MM.1S (cell line): ENCODE measurements around the gene ABCC9.

ENCODE experiments used
- EZH2 ChIP-seq: fragments of 300-600 bp; sonication (generic); optimal IDR thresholded peaks from 2 replicates; pipeline ENCODE3; 2017; ENCODE audit warnings: low read depth, mild to moderate bottlenecking, antibody characterized with exemption, low read length, mixed read lengths
- EZH2phosphoT487 ChIP-seq: fragments of 300-600 bp; sonication (generic); IDR thresholded peaks from 2 replicates; pipeline ENCODE4 v1.6.1; 2018; ENCODE audit warnings: antibody characterized with exemption, low read length
- TF ChIP-seq, protein P1 (sequence below): fragments of 300-600 bp; sonication (generic); IDR thresholded peaks from 2 replicates; pipeline ENCODE4 v1.5.1; 2016; ENCODE audit warnings: antibody characterized with exemption, low read length, mixed read lengths

- TF ChIP-seq, protein P1, sequence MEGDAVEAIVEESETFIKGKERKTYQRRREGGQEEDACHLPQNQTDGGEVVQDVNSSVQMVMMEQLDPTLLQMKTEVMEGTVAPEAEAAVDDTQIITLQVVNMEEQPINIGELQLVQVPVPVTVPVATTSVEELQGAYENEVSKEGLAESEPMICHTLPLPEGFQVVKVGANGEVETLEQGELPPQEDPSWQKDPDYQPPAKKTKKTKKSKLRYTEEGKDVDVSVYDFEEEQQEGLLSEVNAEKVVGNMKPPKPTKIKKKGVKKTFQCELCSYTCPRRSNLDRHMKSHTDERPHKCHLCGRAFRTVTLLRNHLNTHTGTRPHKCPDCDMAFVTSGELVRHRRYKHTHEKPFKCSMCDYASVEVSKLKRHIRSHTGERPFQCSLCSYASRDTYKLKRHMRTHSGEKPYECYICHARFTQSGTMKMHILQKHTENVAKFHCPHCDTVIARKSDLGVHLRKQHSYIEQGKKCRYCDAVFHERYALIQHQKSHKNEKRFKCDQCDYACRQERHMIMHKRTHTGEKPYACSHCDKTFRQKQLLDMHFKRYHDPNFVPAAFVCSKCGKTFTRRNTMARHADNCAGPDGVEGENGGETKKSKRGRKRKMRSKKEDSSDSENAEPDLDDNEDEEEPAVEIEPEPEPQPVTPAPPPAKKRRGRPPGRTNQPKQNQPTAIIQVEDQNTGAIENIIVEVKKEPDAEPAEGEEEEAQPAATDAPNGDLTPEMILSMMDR: no peak
- TF ChIP-seq EZH2phosphoT487 (no peak), EZH2 (no peak)
Observed at GRCh38 chr12:21775133-21775820, 165.9 kb downstream of the ABCC9 start.
